HG02973 (cell line): ENCODE data around the gene STX11.
"Not testable (repeated sequence)": the region's sequence is repeated elsewhere in the genome, so short reads cannot be mapped to it uniquely, and the experiment has no call there.

Experiments used
- ATAC-seq: cut with Tn5 transposase; IDR thresholded peaks from one replicate; pipeline ENCODE4 v1.9.1; 2021; ENCODE audit warnings: moderate library complexity; ENCODE audit not compliant: unreplicated experiment

STX11 gene

GRCh38 chr6:144171406-144171805, 21.1 kb downstream of the STX11 start:
- no peak for ATAC-seq

GRCh38 chr6:144174006-144174405, 23.7 kb downstream of the STX11 start:
- no peak for ATAC-seq

- no peak for ATAC-seq
Measured at GRCh38 chr6:144176043-144176442, 25.7 kb downstream of the STX11 start.

GRCh38 chr6:144177726-144178125, 27.4 kb downstream of the STX11 start:
- ATAC-seq = no peak

- no peak for ATAC-seq
Measured at GRCh38 chr6:144178323-144178722, 28.0 kb downstream of the STX11 start.

- ATAC-seq = no peak
Measured at GRCh38 chr6:144179237-144179636, 28.9 kb downstream of the STX11 start.

- no peak for ATAC-seq
Measured at GRCh38 chr6:144179828-144180227, 29.5 kb downstream of the STX11 start.

- not testable (repeated sequence) for ATAC-seq
Measured at GRCh38 chr6:144180354-144180753, 30.0 kb downstream of the STX11 start.

GRCh38 chr6:144181639-144182038, 31.3 kb downstream of the STX11 start:
- no peak for ATAC-seq

GRCh38 chr6:144184186-144184585, 33.9 kb downstream of the STX11 start:
- not testable (repeated sequence) for ATAC-seq

- ATAC-seq = no peak
Measured at GRCh38 chr6:144185133-144185836, 35.0 kb downstream of the STX11 start.

- ATAC-seq = no peak
Measured at GRCh38 chr6:144186817-144187625, 36.7 kb downstream of the STX11 start.

GRCh38 chr6:144189351-144189750, 39.0 kb downstream of the STX11 start:
- ATAC-seq = no peak

- no peak for ATAC-seq
Measured at GRCh38 chr6:144190080-144190479, 39.8 kb downstream of the STX11 start.

GRCh38 chr6:144190593-144190992, 40.3 kb downstream of the STX11 start:
- no peak for ATAC-seq

- ATAC-seq = no peak
Measured at GRCh38 chr6:144193181-144193580, 42.9 kb downstream of the STX11 start.

GRCh38 chr6:144194293-144194810, 44.0 kb downstream of the STX11 start:
- ATAC-seq = no peak

GRCh38 chr6:144195671-144196270, 45.5 kb downstream of the STX11 start:
- ATAC-seq = no peak

- ATAC-seq = no peak
Measured at GRCh38 chr6:144197919-144198318, 47.6 kb downstream of the STX11 start.

- no peak for ATAC-seq
Measured at GRCh38 chr6:144202879-144203468, 52.7 kb downstream of the STX11 start.

GRCh38 chr6:144211160-144211559, 60.8 kb downstream of the STX11 start:
- no peak for ATAC-seq
